ENCODE results near the gene SGCB. TPM values are rescaled to one million over a fixed set of nuclear protein-coding genes. Genes with fewer than 3 reads are reported as not detected.

The SGCB gene
- total and polyA plus RNA-seq, 2 experiments from 2014 or later, result 18.2 to 28.7 TPM

GRCh38 chr4:52059372-52059771, 21.3 kb upstream of the SGCB start:
- no peak overlapping the region for H3K27ac ChIP-seq
- H4K20me1 ChIP-seq (ENCODE audit: insufficient read depth, poor library complexity, severe bottlenecking), result no peaks in the 10 kb centered on the region
- H3K4me2 ChIP-seq, result no peak overlapping the region
- TF ChIP-seq, protein P1, sequence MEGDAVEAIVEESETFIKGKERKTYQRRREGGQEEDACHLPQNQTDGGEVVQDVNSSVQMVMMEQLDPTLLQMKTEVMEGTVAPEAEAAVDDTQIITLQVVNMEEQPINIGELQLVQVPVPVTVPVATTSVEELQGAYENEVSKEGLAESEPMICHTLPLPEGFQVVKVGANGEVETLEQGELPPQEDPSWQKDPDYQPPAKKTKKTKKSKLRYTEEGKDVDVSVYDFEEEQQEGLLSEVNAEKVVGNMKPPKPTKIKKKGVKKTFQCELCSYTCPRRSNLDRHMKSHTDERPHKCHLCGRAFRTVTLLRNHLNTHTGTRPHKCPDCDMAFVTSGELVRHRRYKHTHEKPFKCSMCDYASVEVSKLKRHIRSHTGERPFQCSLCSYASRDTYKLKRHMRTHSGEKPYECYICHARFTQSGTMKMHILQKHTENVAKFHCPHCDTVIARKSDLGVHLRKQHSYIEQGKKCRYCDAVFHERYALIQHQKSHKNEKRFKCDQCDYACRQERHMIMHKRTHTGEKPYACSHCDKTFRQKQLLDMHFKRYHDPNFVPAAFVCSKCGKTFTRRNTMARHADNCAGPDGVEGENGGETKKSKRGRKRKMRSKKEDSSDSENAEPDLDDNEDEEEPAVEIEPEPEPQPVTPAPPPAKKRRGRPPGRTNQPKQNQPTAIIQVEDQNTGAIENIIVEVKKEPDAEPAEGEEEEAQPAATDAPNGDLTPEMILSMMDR (IDR thresholded peaks at IDR 0.05; ENCODE audit: poor library complexity), result no peak
- DNase-seq (ENCODE audit: low spot score), result no peak
- no peaks in the 10 kb centered on the region for H3K9me3 ChIP-seq (ENCODE audit: low read depth)
- H3K4me3 ChIP-seq, result no peak overlapping the region
- H3K36me3 ChIP-seq (replicated peaks; ENCODE audit: insufficient read depth, low read depth), result no peaks in the 10 kb centered on the region
- H3K9me2 ChIP-seq (replicated peaks; ENCODE audit: insufficient read depth), result no peaks in the 10 kb centered on the region
- no peaks in the 10 kb centered on the region for H3K27me3 ChIP-seq
- H3K4me1 ChIP-seq (ENCODE audit: insufficient read depth), result peaks cover 4% of the 10 kb centered on the region
- no peaks in the 10 kb centered on the region for H3K79me2 ChIP-seq
- no peak overlapping the region for H2AFZ ChIP-seq
- 97% methylated on average over 3 of the region's 3 CpGs for WGBS (ENCODE audit: low lambda C conversion rate, missing lambda C conversion rate)

- no peaks in the 10 kb centered on the region for H3K9me3 ChIP-seq (ENCODE audit: low read depth)
- TF ChIP-seq EZH2phosphoT487 (IDR thresholded peaks at IDR 0.05; ENCODE audit: low read depth, severe bottlenecking, unreplicated experiment) (no peak), EZH2 (IDR thresholded peaks at IDR 0.05; ENCODE audit: borderline replicate concordance) (no peak)
- TF ChIP-seq, protein P1 (IDR thresholded peaks at IDR 0.05; ENCODE audit: poor library complexity), result no peak
- 100% methylated on average over 1 of the region's 1 CpG for WGBS (ENCODE audit: low lambda C conversion rate, missing lambda C conversion rate)
- H3K79me2 ChIP-seq, result no peaks in the 10 kb centered on the region
- H3K4me3 ChIP-seq, result no peak overlapping the region
- H3K4me2 ChIP-seq, result no peak overlapping the region
- H3K27ac ChIP-seq, result no peak overlapping the region
- H3K4me1 ChIP-seq (ENCODE audit: insufficient read depth), result peaks cover 4% of the 10 kb centered on the region
- H3K27me3 ChIP-seq, result no peaks in the 10 kb centered on the region
- DNase-seq (ENCODE audit: low spot score), result no peak
- no peaks in the 10 kb centered on the region for H4K20me1 ChIP-seq (ENCODE audit: insufficient read depth, poor library complexity, severe bottlenecking)
- H2AFZ ChIP-seq, result no peak overlapping the region
- no peaks in the 10 kb centered on the region for H3K9me2 ChIP-seq (replicated peaks; ENCODE audit: insufficient read depth)
- H3K36me3 ChIP-seq (replicated peaks; ENCODE audit: insufficient read depth, low read depth), result no peaks in the 10 kb centered on the region
Observed at GRCh38 chr4:52058275-52058674, 20.2 kb upstream of the SGCB start.

- H3K79me2 ChIP-seq, result no peaks in the 10 kb centered on the region
- DNase-seq (ENCODE audit: low spot score), result no peak
- no peak overlapping the region for H3K4me2 ChIP-seq
- peaks cover 7% of the 10 kb centered on the region for H3K4me1 ChIP-seq (ENCODE audit: insufficient read depth)
- H3K9me3 ChIP-seq (ENCODE audit: low read depth), result no peaks in the 10 kb centered on the region
- no peak overlapping the region for H3K27ac ChIP-seq
- H2AFZ ChIP-seq, result no peak overlapping the region
- no peaks in the 10 kb centered on the region for H3K36me3 ChIP-seq (replicated peaks; ENCODE audit: insufficient read depth, low read depth)
- no peaks in the 10 kb centered on the region for H4K20me1 ChIP-seq (ENCODE audit: insufficient read depth, poor library complexity, severe bottlenecking)
- TF ChIP-seq EZH2phosphoT487 (IDR thresholded peaks at IDR 0.05; ENCODE audit: low read depth, severe bottlenecking, unreplicated experiment) (no peak), EZH2 (IDR thresholded peaks at IDR 0.05; ENCODE audit: borderline replicate concordance) (no peak)
- TF ChIP-seq, protein P1 (IDR thresholded peaks at IDR 0.05; ENCODE audit: poor library complexity), result no peak
- H3K27me3 ChIP-seq, result no peaks in the 10 kb centered on the region
- H3K9me2 ChIP-seq (replicated peaks; ENCODE audit: insufficient read depth), result no peaks in the 10 kb centered on the region
- no peak overlapping the region for H3K4me3 ChIP-seq
Observed at GRCh38 chr4:52057196-52057595, 19.1 kb upstream of the SGCB start.

GRCh38 chr4:52054254-52054653, 16.2 kb upstream of the SGCB start:
- TF ChIP-seq EZH2 (IDR thresholded peaks at IDR 0.05; ENCODE audit: borderline replicate concordance) (no peak), EZH2phosphoT487 (IDR thresholded peaks at IDR 0.05; ENCODE audit: low read depth, severe bottlenecking, unreplicated experiment) (no peak)
- TF ChIP-seq, protein P1 (IDR thresholded peaks at IDR 0.05; ENCODE audit: poor library complexity), result no peak
- DNase-seq (ENCODE audit: low spot score), result no peak
- Histone ChIP-seq H3K36me3 (replicated peaks; ENCODE audit: insufficient read depth, low read depth) (no peaks in the 10 kb centered on the region), H4K20me1 (ENCODE audit: insufficient read depth, poor library complexity, severe bottlenecking) (no peaks in the 10 kb centered on the region), H3K27me3 (no peaks in the 10 kb centered on the region), H3K9me2 (replicated peaks; ENCODE audit: insufficient read depth) (no peaks in the 10 kb centered on the region), H3K9me3 (ENCODE audit: low read depth) (no peaks in the 10 kb centered on the region), H2AFZ (no peak overlapping the region), H3K79me2 (no peaks in the 10 kb centered on the region), H3K4me1 (ENCODE audit: insufficient read depth) (peaks cover 7% of the 10 kb centered on the region), H3K4me2 (no peak overlapping the region), H3K27ac (no peak overlapping the region), H3K4me3 (no peak overlapping the region)
- 94% methylated on average over 3 of the region's 3 CpGs for WGBS (ENCODE audit: low lambda C conversion rate, missing lambda C conversion rate)

All from hepatocyte (in vitro differentiated cells).